Activated T-helper 1 cell treated with anti-CD3 and anti-CD28 coated beads, Interleukin-12 subunit alpha, Interleukin-12 subunit beta, Interleukin-2, Interleukin-4 antibody, amounts not matched to agents 30 ng/mL and 10 ng/mL and 1 ng/mL, durations not matched to agents 14 hours and 24 hours and 36 hours (primary cell): ENCODE measurements around the gene HTT. TPM values are rescaled to one million over a fixed set of nuclear protein-coding genes. Genes with fewer than 3 reads are reported as not detected.
"Not testable (repeated sequence)": the region's sequence is repeated elsewhere in the genome, so short reads cannot be mapped to it uniquely, and the experiment has no call there.

Experiments
- DNase-seq: peaks from one replicate; pipeline ENCODE4 v3.0.0; 2021; ENCODE audit warnings: low spot score
- H3K27ac Mint-ChIP-seq: one replicate; pipeline ENCODE4 v1.8.0; 2021; ENCODE audit warnings: mild to moderate bottlenecking, mixed read lengths
- H3K27me3 Mint-ChIP-seq: one replicate; pipeline ENCODE4 v1.8.0; 2022; ENCODE audit warnings: mild to moderate bottlenecking, moderate library complexity, mixed read lengths; ENCODE audit not compliant: insufficient read depth
- H3K36me3 Mint-ChIP-seq: one replicate; pipeline ENCODE4 v1.8.0; 2021; ENCODE audit warnings: low read depth, mixed read lengths
- H3K4me1 Mint-ChIP-seq: one replicate; pipeline ENCODE4 v1.8.0; 2021; ENCODE audit warnings: low read depth, mixed read lengths
- H3K4me3 Mint-ChIP-seq: one replicate; pipeline ENCODE4 v1.8.0; 2021; ENCODE audit warnings: mild to moderate bottlenecking, moderate library complexity, mixed read lengths
- H3K9me3 Mint-ChIP-seq: one replicate; pipeline ENCODE4 v1.8.0; 2021; ENCODE audit warnings: mixed read lengths
- intact Hi-C: fragments of 100-400 bp; cut with micrococcal nuclease; formaldehyde crosslinking; loops from one replicate; pipeline ENCODE4 v1.15.1; 2024
- total RNA-seq: library from RNA; stranded (reverse); gene quantifications from 2 replicates; pipeline ENCODE4 v1.2.3, GENCODE V29; 2022

HTT gene
- total RNA-seq, 1 donor from 2014 or later = 66.9 TPM

- H3K36me3 Mint-ChIP-seq = no peaks in the 10 kb centered on the region
- H3K9me3 Mint-ChIP-seq = no peaks in the 10 kb centered on the region
- peaks cover 46% of the 10 kb centered on the region for H3K4me1 Mint-ChIP-seq
- peaks cover 25% of the 10 kb centered on the region for H3K27me3 Mint-ChIP-seq
- no peak overlapping the region for H3K4me3 Mint-ChIP-seq
- H3K27ac Mint-ChIP-seq = no peak overlapping the region
- DNase-seq = no peak
- intact Hi-C loops = no loop called here
Observed at GRCh38 chr4:3039706-3040366, 34.6 kb upstream of the HTT start.

GRCh38 chr4:3040452-3041191 lies 33.9 kb upstream of the HTT start:
- peak overlapping the region; percentile 84 for H3K4me3 Mint-ChIP-seq
- peaks cover 54% of the 10 kb centered on the region for H3K4me1 Mint-ChIP-seq
- intact Hi-C loops = no loop called here

GRCh38 chr4:3041192-3042142 lies 33.0 kb upstream of the HTT start:
- H3K36me3 Mint-ChIP-seq = peaks cover 7% of the 10 kb centered on the region
- peak overlapping the region; percentile 81 for H3K27ac Mint-ChIP-seq
- peak; percentile 35 for DNase-seq
- H3K9me3 Mint-ChIP-seq = peaks cover 4% of the 10 kb centered on the region
- H3K4me1 Mint-ChIP-seq = peaks cover 60% of the 10 kb centered on the region
- intact Hi-C loops = no loop called here
- peak overlapping the region; percentile 84 for H3K4me3 Mint-ChIP-seq
- H3K27me3 Mint-ChIP-seq = peaks cover 20% of the 10 kb centered on the region

More at GRCh38 chr4:3040452-3041191, 33.9 kb upstream of the HTT start:
- peaks cover 5% of the 10 kb centered on the region for H3K36me3 Mint-ChIP-seq
- H3K27me3 Mint-ChIP-seq = peaks cover 23% of the 10 kb centered on the region
- H3K9me3 Mint-ChIP-seq = peaks cover 4% of the 10 kb centered on the region
- peak overlapping the region; percentile 23 for H3K27ac Mint-ChIP-seq
- DNase-seq = no peak

- peaks cover 7% of the 10 kb centered on the region for H3K36me3 Mint-ChIP-seq
- H3K27ac Mint-ChIP-seq = peak overlapping the region; percentile 81
- peaks cover 4% of the 10 kb centered on the region for H3K9me3 Mint-ChIP-seq
- no peak for DNase-seq
- intact Hi-C loops = no loop called here
- H3K4me3 Mint-ChIP-seq = peak overlapping the region; percentile 84
- H3K4me1 Mint-ChIP-seq = peaks cover 58% of the 10 kb centered on the region
- peaks cover 13% of the 10 kb centered on the region for H3K27me3 Mint-ChIP-seq
Observed at GRCh38 chr4:3042226-3042625, 32.3 kb upstream of the HTT start.

- Mint-ChIP-seq H3K4me3 (no peak overlapping the region), H3K9me3 (peaks cover 4% of the 10 kb centered on the region), H3K27me3 (peaks cover 10% of the 10 kb centered on the region), H3K27ac (peak overlapping the region; percentile 18), H3K4me1 (peaks cover 56% of the 10 kb centered on the region), H3K36me3 (peaks cover 7% of the 10 kb centered on the region)
- DNase-seq = no peak
- intact Hi-C loops = no loop called here
Observed at GRCh38 chr4:3043282-3044020, 31.0 kb upstream of the HTT start.

- Mint-ChIP-seq H3K27ac (peak overlapping the region; percentile 74), H3K36me3 (peaks cover 7% of the 10 kb centered on the region), H3K4me1 (peaks cover 54% of the 10 kb centered on the region), H3K9me3 (peaks cover 4% of the 10 kb centered on the region), H3K4me3 (peak overlapping the region; percentile 65), H3K27me3 (peaks cover 19% of the 10 kb centered on the region)
- intact Hi-C loops = no loop called here
- peak; percentile 80 for DNase-seq
Observed at GRCh38 chr4:3044870-3045819, 29.3 kb upstream of the HTT start.

- H3K27ac Mint-ChIP-seq = no peak overlapping the region
- H3K4me1 Mint-ChIP-seq = peaks cover 53% of the 10 kb centered on the region
- peaks cover 4% of the 10 kb centered on the region for H3K9me3 Mint-ChIP-seq
- DNase-seq = no peak
- peaks cover 7% of the 10 kb centered on the region for H3K36me3 Mint-ChIP-seq
- H3K27me3 Mint-ChIP-seq = peaks cover 24% of the 10 kb centered on the region
- intact Hi-C loops = loop anchor here (2.0 kb wide), 1 partner anchor 299 kb away; no protein-coding TSS in a partner anchor
- H3K4me3 Mint-ChIP-seq = no peak overlapping the region
Observed at GRCh38 chr4:3046162-3046561, 28.3 kb upstream of the HTT start.

GRCh38 chr4:3046623-3047022 lies 27.9 kb upstream of the HTT start:
- Mint-ChIP-seq H3K27ac (no peak overlapping the region), H3K9me3 (peaks cover 4% of the 10 kb centered on the region), H3K4me1 (peaks cover 48% of the 10 kb centered on the region), H3K27me3 (peaks cover 25% of the 10 kb centered on the region), H3K4me3 (no peak overlapping the region), H3K36me3 (peaks cover 7% of the 10 kb centered on the region)
- intact Hi-C loops = loop anchor here (1.0 to 2.0 kb wide), 8 partner anchors 8 to 300 kb away; partner anchors contain the start of genes GRK4, HTT, HTT-AS and NOP14
- no peak for DNase-seq

- intact Hi-C loops = loop anchor here (1.0 to 2.0 kb wide), 8 partner anchors 9 to 301 kb away; partner anchors contain the start of genes GRK4, HTT, HTT-AS and NOP14
- peak overlapping the region; percentile 48 for H3K27ac Mint-ChIP-seq
- H3K27me3 Mint-ChIP-seq = peaks cover 26% of the 10 kb centered on the region
- peaks cover 7% of the 10 kb centered on the region for H3K36me3 Mint-ChIP-seq
- H3K4me1 Mint-ChIP-seq = peaks cover 38% of the 10 kb centered on the region
- peak; percentile 80 for DNase-seq
- H3K9me3 Mint-ChIP-seq = peaks cover 4% of the 10 kb centered on the region
- peak overlapping the region; percentile 49 for H3K4me3 Mint-ChIP-seq
Observed at GRCh38 chr4:3047464-3048286, 26.8 kb upstream of the HTT start.

- intact Hi-C loops, H3K4me3 Mint-ChIP-seq, H3K36me3 Mint-ChIP-seq, H3K27ac Mint-ChIP-seq, DNase-seq: not testable (repeated sequence)
- peaks cover 23% of the 10 kb centered on the region for H3K27me3 Mint-ChIP-seq
- peaks cover 10% of the 10 kb centered on the region for H3K4me1 Mint-ChIP-seq
- H3K9me3 Mint-ChIP-seq = peaks cover 15% of the 10 kb centered on the region
Observed at GRCh38 chr4:3051141-3051897, 23.2 kb upstream of the HTT start.
